ENCODE results near the gene ABCG5. TPM values are rescaled to one million over a fixed set of nuclear protein-coding genes. Genes with fewer than 3 reads are reported as not detected.

ABCG5 gene
- polyA plus RNA-seq, 10 donors, result 0.08 to 0.13 (median 0.08) TPM; not detected in 7

DNA sequence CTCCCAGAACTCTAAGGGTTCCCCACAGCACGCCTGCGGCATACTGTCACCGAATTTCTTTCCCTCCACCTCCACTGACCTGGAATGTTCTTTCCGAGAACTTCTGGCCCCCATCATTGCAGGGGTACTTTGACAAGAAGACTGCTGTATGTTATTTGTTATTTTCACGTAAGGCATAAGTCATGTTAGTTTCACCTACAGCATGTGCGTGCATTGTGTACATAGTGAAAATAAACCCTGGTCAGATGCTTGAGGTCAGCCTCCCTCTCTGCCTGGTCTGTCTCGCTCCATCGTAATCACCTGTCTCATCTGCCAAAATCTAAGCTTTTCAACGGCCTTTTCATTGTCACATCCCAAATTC is 4.2 kb upstream of the ABCG5 start:
- DNase-seq, result no peak

GRCh38 chr2:43841949-43842865 is 3.6 kb upstream of the ABCG5 start:
- DNase-seq, result no peak

GRCh38 chr2:43840965-43841364 is 2.3 kb upstream of the ABCG5 start:
- no peak for DNase-seq

DNA sequence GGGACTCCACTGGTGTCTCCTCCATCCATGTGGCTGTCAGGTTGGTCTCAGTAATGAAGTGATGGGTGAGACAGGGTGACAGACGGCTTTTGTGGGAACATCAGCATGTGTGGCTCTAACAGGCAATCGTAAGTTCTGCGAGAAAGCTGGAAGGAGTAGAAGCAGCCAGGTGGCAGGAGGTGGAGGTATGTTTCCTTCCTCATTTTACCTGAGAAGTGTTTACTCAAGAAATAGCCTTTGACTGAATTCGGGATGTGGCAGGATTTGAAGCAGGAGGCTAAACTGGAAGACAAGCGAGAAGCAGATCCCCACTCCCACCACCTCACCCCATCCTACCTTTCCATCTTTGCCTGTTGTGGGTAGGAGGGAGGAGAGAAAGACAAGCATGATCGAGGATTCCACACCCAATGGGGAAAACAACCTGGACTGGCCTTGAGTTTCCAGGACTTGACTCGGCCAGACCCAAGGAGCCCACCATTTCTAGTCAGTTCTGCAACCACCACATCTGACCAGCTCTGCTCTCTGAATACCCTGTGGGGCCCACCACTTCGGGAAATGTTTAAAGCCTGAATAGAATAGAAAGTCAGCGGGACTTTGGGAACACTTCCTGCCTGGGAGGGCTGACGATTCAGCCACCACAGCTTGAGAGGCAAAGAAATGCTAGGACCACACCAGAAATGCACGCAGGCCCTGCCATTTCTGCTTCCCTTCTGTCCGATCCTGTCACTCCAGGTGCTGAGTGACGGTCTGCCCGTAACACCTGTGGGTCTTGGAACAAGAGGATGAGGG is 1.3 kb upstream of the ABCG5 start:
- no peak for DNase-seq

DNA sequence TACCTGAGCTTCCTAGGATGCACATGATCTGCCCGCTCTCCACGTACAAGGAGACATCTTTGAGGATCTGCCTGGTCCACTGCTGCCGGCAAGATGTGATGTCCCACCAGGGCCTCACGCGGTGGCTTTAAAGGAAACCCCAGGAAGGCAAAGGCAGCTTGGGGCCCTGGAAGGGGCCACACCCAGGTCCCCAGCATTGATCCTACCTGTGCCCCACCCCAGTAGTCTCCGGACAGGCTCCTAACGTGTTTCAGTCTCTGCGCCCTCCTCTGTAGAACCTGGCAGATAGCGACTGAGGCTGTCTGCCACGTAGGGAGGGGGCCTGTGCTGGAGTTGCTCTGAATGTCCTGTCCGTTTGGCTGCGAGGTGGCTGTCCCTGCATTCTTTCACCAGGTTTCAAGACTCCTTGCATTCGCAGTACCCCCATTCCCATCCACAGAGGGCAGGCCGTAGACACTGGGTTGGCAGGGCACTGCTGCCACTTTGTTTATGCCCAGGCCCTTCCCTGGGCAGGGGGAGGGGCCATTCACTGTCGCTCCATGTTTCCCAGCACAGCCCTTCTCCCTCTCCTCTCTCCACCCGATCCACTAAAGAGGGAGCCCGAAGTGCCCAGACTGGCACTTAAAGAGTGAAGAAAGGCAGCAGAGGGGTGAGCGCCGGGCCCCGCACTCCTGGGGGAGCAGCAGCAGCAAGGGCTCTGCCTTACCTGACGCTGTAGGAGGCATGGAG is 644 bp downstream of the ABCG5 start:
- DNase-seq, result no peak

GRCh38 chr2:43837033-43837432 is 1.6 kb downstream of the ABCG5 start:
- no peak for DNase-seq

- no peak for DNase-seq
These were observed 6.2 kb downstream of the ABCG5 start for GRCh38 chr2:43832457-43832856.

DNA sequence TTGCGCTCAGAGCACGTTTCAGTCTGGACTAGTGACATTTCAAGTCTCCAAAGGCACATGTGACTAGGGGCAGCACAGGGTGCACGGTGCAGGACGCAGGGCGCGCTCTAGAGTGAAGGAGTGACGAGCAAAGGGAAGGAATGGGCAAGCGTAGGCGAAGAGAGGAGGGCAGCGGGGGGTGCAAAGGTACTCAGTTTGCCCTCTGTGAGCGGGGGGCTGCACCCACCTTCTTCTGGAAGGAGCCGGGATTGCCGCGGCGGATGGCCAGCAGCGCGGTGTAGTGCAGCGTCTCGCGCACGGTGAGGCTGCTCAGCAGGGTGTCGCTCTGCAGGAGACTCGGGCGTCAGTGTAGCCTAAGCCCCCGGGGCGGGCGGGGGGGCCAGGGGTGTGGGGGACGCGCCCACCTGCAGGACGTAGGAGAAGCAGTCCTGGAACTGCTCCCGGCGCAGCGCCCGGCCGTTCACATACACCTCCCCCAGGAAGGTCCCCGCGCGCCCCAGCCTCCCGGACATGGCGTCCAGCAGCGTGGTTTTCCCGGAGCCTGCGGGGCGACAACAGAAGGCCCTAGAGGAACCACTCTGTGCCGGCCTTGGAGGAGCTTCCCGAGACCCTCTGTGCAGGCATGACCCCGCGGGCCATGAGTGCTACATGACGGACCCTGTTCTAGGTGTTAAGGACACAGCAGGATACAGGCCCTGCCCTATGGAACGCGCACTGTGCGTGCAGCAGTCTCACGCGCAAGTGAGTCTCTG is 6.9 kb downstream of the ABCG5 start:
- no peak for DNase-seq

DNA sequence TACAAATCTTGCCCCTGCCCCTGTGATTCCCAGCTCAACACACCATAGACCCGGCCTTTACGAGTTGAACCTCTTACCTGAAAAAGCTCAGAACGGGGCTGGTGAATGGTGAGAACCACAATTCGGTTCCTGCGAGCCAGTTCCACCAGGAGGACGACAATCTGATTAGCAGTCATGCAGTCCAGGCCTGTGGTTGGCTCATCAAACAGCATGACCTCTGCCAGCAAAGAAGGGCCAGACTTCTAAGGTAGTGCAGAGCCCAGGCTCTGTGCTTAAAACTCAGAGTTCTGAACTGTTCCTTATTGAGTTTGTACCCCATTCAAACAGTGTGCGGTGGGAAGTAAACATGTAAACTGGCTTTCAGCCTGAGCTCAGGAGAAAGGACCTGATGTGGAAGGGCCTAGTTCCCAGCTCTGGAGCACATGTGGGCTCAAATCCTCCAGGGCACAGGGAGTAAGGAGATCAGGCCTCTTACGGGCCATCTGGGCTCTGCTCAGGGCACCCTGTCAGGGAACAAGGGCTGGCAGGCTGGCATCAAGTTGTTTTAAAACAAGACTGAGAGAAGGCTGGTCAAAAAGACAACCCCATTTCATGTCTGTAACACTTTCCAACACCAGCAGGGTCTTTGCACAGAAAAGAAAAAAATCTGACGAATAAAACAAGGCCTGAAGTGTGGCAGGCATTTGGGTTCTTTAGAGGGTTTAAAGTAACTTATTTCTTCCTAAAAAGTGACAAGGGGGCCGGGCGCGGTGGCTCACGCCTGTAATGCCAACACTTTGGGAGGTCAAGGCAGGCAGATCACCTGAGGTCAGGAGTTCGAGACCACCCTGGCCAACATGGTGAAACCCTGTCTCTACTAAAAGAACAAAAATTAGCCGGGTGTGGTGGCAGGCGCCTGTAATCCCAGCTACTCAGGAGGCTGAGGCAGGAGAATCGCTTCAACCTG is 12.1 kb downstream of the ABCG5 start:
- no peak for DNase-seq

DNA sequence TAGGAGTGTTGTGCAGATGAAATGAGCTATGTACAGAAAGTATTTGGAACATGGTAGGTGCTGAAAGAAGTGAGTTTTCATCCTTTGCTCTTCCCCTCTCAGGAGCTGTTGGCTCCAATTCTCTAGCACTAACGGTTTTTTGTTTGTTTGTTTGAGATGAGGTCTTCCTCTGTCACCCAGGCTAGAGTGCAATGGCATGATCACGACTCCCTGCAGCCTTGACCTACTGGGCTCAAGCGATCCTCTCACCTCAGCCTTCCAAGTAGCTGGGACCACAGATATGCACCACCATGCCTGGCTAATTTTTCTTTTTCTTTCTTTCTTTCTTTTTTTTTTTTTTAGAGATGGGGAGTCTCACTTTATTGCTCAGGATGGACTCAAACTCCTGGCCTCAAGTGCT is 12.8 kb downstream of the ABCG5 start:
- DNase-seq, result no peak

DNA sequence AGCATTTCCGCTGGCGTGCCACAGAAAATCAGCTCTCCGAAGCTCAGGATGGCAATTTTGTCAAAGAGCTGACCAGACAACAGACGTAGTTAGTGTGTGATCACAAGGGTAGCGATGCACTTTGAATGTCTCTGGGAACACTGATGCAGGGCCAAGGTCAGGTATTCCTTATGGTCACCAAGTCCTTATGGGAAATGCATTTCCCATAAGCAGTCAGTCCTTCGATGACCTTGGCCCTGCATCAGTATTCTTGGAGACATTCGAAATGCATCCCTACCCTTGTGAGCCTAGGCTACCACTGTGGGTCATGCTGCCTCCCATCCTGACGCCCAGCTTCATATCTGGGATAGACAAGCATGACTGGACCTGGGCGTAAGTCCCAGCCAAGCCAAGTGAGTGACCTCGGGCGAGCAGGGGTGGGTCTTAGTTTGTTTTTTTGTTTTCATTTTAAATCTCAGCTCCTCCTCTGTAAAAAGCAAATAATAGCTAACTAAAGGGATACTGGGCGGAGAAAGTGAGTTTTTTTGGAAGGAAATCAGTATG is 13.6 kb downstream of the ABCG5 start:
- no peak for DNase-seq

GRCh38 chr2:43824512-43824911 is 14.1 kb downstream of the ABCG5 start:
- DNase-seq, result no peak

- DNase-seq, result no peak
These were observed 14.9 kb downstream of the ABCG5 start for GRCh38 chr2:43823751-43824150.

- no peak for DNase-seq
These were observed 15.8 kb downstream of the ABCG5 start for GRCh38 chr2:43822839-43823238.

- DNase-seq, result no peak
These were observed 19.0 kb downstream of the ABCG5 start for GRCh38 chr2:43819491-43820163.

DNA sequence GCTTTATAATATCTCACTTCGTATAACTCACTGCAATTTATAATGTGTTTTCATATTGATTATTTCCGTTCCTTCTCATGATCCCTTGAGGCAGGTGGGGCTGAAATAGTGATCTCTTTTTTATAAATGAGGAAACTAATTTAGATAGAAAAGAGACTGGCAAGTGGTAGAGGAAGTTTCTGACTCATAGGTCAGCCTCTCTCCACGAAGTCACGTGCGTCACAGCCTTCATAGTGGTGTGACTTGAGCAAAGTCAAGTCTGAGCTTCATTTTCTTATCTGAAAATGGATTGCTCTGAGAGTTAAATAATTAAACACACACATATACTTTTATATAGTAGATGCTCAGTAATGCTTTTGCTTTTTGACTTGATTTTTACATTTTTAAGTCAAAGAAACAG is 19.9 kb downstream of the ABCG5 start:
- no peak for DNase-seq

- DNase-seq, result peak in 1 of 3 donors; percentile 7
These were observed 23.9 kb downstream of the ABCG5 start for GRCh38 chr2:43814711-43815110.

GRCh38 chr2:43812947-43813346 is 25.7 kb downstream of the ABCG5 start:
- no peak for DNase-seq

DNA sequence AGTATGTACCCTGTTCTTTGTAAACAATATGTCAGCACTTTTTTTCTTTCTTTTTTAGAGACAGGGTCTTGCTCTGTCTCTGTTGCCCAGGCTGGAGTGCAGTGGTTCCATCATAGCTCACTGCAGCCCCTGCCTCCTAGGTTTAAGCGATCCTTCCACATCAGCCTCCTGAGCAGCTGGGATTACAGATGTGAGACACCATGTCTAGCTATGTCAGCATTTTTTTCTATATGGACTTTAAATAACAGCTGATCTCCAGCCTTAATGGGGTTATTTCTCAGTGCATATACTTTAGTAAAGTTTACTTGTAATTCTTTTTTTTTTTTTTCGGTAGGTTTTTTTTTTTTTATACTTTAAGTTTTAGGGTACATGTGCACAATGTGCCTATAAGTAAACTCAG is 26.6 kb downstream of the ABCG5 start:
- DNase-seq, result no peak

DNA sequence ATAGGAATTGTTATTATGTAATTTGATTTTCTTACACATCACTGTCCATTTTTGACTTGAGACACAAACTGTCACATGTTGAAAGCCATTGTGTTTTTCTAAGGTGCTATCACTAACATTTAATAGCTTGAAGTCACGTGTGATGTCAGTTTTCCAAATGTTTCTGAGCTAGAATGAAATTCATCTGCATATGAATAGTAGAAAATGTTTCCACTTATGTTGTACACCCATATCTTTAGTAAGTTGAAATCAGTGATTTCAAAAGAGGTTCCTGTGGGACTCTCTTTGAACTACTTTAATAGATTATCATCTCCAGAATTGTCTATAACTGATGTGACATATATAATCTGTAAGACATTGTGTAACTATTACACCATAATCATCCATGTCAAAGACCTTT is 27.8 kb downstream of the ABCG5 start:
- no peak for DNase-seq

Data from muscle of back (tissue), 11 donors.